ENCODE results near the gene LCLAT1.

The LCLAT1 gene

GRCh38 chr2:30476636-30477035, 29.6 kb downstream of the LCLAT1 start:
- H3K4me1 ChIP-seq (ENCODE audit: control insufficient read depth, insufficient read depth, low read length) = peaks cover 14% of the 10 kb centered on the region
- H3K4me3 ChIP-seq (ENCODE audit: low read depth, low read length) = no peak overlapping the region
- H3K36me3 ChIP-seq (ENCODE audit: control insufficient read depth in 2 of 2, insufficient read depth in 1 of 2, low read length in 2 of 2) = no peaks in the 10 kb centered on the region
- TF ChIP-seq BCL11A (tag by site-specific recombination; IDR thresholded peaks at IDR 0.05; ENCODE audit: low read depth) = no peak
- no peak for TF ChIP-seq ZNF404 (tag by site-specific recombination; IDR thresholded peaks at IDR 0.05)
- TF ChIP-seq ZNF701 (tag by site-specific recombination; IDR thresholded peaks at IDR 0.05) = no peak
- TF ChIP-seq ZNF600 (tag by site-specific recombination; IDR thresholded peaks at IDR 0.05) = no peak
- no peak for TF ChIP-seq ZNF114 (tag by site-specific recombination; IDR thresholded peaks at IDR 0.05)
- TF ChIP-seq ZNF221 (tag by site-specific recombination; IDR thresholded peaks at IDR 0.05; ENCODE audit: borderline replicate concordance) = no peak
- TF ChIP-seq HOXA7 (CRISPR knock-in tag; IDR thresholded peaks at IDR 0.05; ENCODE audit: borderline replicate concordance) = no peak
- no peak for TF ChIP-seq ZSCAN23 (tag by site-specific recombination; IDR thresholded peaks at IDR 0.05)
- no peak for TF ChIP-seq ZNF239 (tag by site-specific recombination; IDR thresholded peaks at IDR 0.05)
- TF ChIP-seq ZFP69B (tag by site-specific recombination; IDR thresholded peaks at IDR 0.05) = no peak
- TF ChIP-seq ZNF585B (tag by site-specific recombination; IDR thresholded peaks at IDR 0.05) = no peak
- no peak for TF ChIP-seq ZNF169 (tag by site-specific recombination; IDR thresholded peaks at IDR 0.05)
- TF ChIP-seq PBX3 (CRISPR knock-in tag; IDR thresholded peaks at IDR 0.05) = no peak
- TF ChIP-seq SETDB1 (IDR thresholded peaks at IDR 0.05; ENCODE audit: insufficient read length, low read length) = no peak
- TF ChIP-seq ZNF248 (tag by site-specific recombination; IDR thresholded peaks at IDR 0.05) = no peak
- no peak for TF ChIP-seq GLIS1 (tag by site-specific recombination; IDR thresholded peaks at IDR 0.05)
- TF ChIP-seq ZNF292 (tag by site-specific recombination; IDR thresholded peaks at IDR 0.05; ENCODE audit: borderline replicate concordance, low read depth) = no peak
- TF ChIP-seq ZNF561 (tag by site-specific recombination; IDR thresholded peaks at IDR 0.05; ENCODE audit: borderline replicate concordance) = no peak
- no peak for TF ChIP-seq ZNF629 (tag by site-specific recombination; IDR thresholded peaks at IDR 0.05)
- TF ChIP-seq ZNF398 (tag by site-specific recombination; IDR thresholded peaks at IDR 0.05) = no peak
- ChIA-PET POLR2A (no interaction called here), CTCF (interaction anchor here (0.9 to 2.4 kb wide), 4 partner anchors 10 to 311 kb away, joined by 3 to 14 read pairs (median 6); no protein-coding TSS in a partner anchor)
- no peaks in the 10 kb centered on the region for H3K9me3 ChIP-seq (ENCODE audit: control insufficient read depth, insufficient read depth, low read depth, low read length)
- no peak overlapping the region for H3K27ac ChIP-seq (ENCODE audit: extremely low read depth, low read depth, low read length)

- ChIA-PET POLR2A (interaction anchor here (0.8 kb wide), 1 partner anchor 334 kb away, joined by 3 read pairs; the partner anchor contains the start of gene YPEL5), CTCF (no interaction called here)
- Histone ChIP-seq H3K4me1 (ENCODE audit: control insufficient read depth, insufficient read depth, low read length) (peaks cover 6% of the 10 kb centered on the region), H3K9me3 (ENCODE audit: control insufficient read depth, insufficient read depth, low read depth, low read length) (no peaks in the 10 kb centered on the region), H3K27ac (ENCODE audit: extremely low read depth, low read depth, low read length) (no peak overlapping the region), H3K36me3 (ENCODE audit: control insufficient read depth in 2 of 2, insufficient read depth in 1 of 2, low read length in 2 of 2) (no peaks in the 10 kb centered on the region), H3K4me3 (ENCODE audit: low read depth, low read length) (no peak overlapping the region)
- TF ChIP-seq ZNF621 (tag by site-specific recombination; IDR thresholded peaks at IDR 0.05) (no peak), ZNF169 (tag by site-specific recombination; IDR thresholded peaks at IDR 0.05) (no peak), SCRT1 (tag by site-specific recombination; IDR thresholded peaks at IDR 0.05; ENCODE audit: borderline replicate concordance) (no peak), ZNF701 (tag by site-specific recombination; IDR thresholded peaks at IDR 0.05) (no peak), ZNF629 (tag by site-specific recombination; IDR thresholded peaks at IDR 0.05) (no peak), KLF17 (tag by site-specific recombination; IDR thresholded peaks at IDR 0.05) (no peak), SETDB1 (IDR thresholded peaks at IDR 0.05; ENCODE audit: insufficient read length, low read length) (no peak), ZNF324 (tag by site-specific recombination; IDR thresholded peaks at IDR 0.05) (no peak), KLF1 (tag by site-specific recombination; IDR thresholded peaks at IDR 0.05) (no peak), ZNF114 (tag by site-specific recombination; IDR thresholded peaks at IDR 0.05) (no peak), ZNF24 (tag by site-specific recombination; IDR thresholded peaks at IDR 0.05) (no peak), ZSCAN23 (tag by site-specific recombination; IDR thresholded peaks at IDR 0.05) (no peak), SP3 (tag by site-specific recombination; IDR thresholded peaks at IDR 0.05) (no peak)
These were observed 33.8 kb downstream of the LCLAT1 start for GRCh38 chr2:30480703-30481322.

Measured in HEK293 (cell line).